Mesendoderm (in vitro differentiated cells): Measurements from ENCODE around the gene CSNK2A1.

Source experiments
- DNase-seq: peaks from one replicate; pipeline ENCODE4 v3.0.0; 2013
- H2AK5ac ChIP-seq: 2 replicates; pipeline ENCODE4 v1.6.1; 2013; ENCODE audit warnings: low read length, inconsistent platforms
- H2BK120ac ChIP-seq: 2 replicates; pipeline ENCODE4 v1.6.1; 2013; ENCODE audit warnings: low read depth, mild to moderate bottlenecking, low read length, moderate library complexity, mixed read lengths
- H2BK15ac ChIP-seq: replicated peaks from 2 replicates; pipeline ENCODE4 v1.6.1; 2013; ENCODE audit warnings: low read depth, mild to moderate bottlenecking, moderate library complexity
- H2BK5ac ChIP-seq: 2 replicates; pipeline ENCODE4 v1.6.1; 2013; ENCODE audit warnings: low read length, inconsistent platforms
- H3K18ac ChIP-seq: 2 replicates; pipeline ENCODE4 v1.6.1; 2013; ENCODE audit warnings: mild to moderate bottlenecking, low read length, mixed read lengths
- H3K23ac ChIP-seq: one replicate; pipeline ENCODE4 v1.6.1; 2013; ENCODE audit warnings: low read length
- H3K27ac ChIP-seq: 2 replicates; pipeline ENCODE4 v1.5.1; 2013; ENCODE audit warnings: low read depth, mild to moderate bottlenecking, inconsistent platforms, low read length, moderate library complexity
- H3K27me3 ChIP-seq: 2 replicates; pipeline ENCODE4 v1.6.1; 2013; ENCODE audit warnings: low read length, control low read depth, mild to moderate bottlenecking, inconsistent platforms; ENCODE audit not compliant: insufficient read depth, poor library complexity
- H3K36me3 ChIP-seq: 2 replicates; pipeline ENCODE4 v1.6.1; 2013; ENCODE audit warnings: low read length, inconsistent platforms; ENCODE audit not compliant: control insufficient read depth, insufficient read depth
- H3K4ac ChIP-seq: one replicate; pipeline ENCODE4 v1.6.1; 2013; ENCODE audit warnings: low read depth, mild to moderate bottlenecking, low read length, moderate library complexity
- H3K4me1 ChIP-seq: 2 replicates; pipeline ENCODE4 v1.6.1; 2013; ENCODE audit warnings: low read depth, low read length, inconsistent platforms; ENCODE audit not compliant: control insufficient read depth
- H3K4me2 ChIP-seq: 2 replicates; pipeline ENCODE4 v1.6.1; 2013; ENCODE audit warnings: low read length
- H3K4me3 ChIP-seq: 2 replicates; pipeline ENCODE4 v1.5.1; 2013; ENCODE audit warnings: mild to moderate bottlenecking, low read length
- H3K56ac ChIP-seq: one replicate; pipeline ENCODE4 v1.6.1; 2013; ENCODE audit warnings: low read length
- H3K79me1 ChIP-seq: 2 replicates; pipeline ENCODE4 v1.6.1; 2013; ENCODE audit warnings: low read length, inconsistent platforms
- H3K79me2 ChIP-seq: 2 replicates; pipeline ENCODE4 v1.6.1; 2013; ENCODE audit warnings: mild to moderate bottlenecking, low read length; ENCODE audit not compliant: control insufficient read depth, insufficient read depth
- H3K9ac ChIP-seq: 2 replicates; pipeline ENCODE4 v1.6.1; 2013; ENCODE audit warnings: low read length, inconsistent platforms
- H4K5ac ChIP-seq: one replicate; pipeline ENCODE4 v1.6.1; 2013; ENCODE audit warnings: low read length
- H4K8ac ChIP-seq: one replicate; pipeline ENCODE4 v1.6.1; 2013; ENCODE audit warnings: low read depth, mild to moderate bottlenecking, control low read depth, low read length, moderate library complexity
- WGBS: extraction: QIAGEN DNeasy Blood & Tissue Kit; methylation state at CpG from one replicate; pipeline ENCODE4 v1.1.7; 2013; ENCODE audit warnings: low lambda C conversion rate, missing lambda C conversion rate; ENCODE audit not compliant: insufficient coverage; ENCODE audit errors: extremely low coverage; 5-methylcytosine and 5-hydroxymethylcytosine counted together

The CSNK2A1 gene

DNA sequence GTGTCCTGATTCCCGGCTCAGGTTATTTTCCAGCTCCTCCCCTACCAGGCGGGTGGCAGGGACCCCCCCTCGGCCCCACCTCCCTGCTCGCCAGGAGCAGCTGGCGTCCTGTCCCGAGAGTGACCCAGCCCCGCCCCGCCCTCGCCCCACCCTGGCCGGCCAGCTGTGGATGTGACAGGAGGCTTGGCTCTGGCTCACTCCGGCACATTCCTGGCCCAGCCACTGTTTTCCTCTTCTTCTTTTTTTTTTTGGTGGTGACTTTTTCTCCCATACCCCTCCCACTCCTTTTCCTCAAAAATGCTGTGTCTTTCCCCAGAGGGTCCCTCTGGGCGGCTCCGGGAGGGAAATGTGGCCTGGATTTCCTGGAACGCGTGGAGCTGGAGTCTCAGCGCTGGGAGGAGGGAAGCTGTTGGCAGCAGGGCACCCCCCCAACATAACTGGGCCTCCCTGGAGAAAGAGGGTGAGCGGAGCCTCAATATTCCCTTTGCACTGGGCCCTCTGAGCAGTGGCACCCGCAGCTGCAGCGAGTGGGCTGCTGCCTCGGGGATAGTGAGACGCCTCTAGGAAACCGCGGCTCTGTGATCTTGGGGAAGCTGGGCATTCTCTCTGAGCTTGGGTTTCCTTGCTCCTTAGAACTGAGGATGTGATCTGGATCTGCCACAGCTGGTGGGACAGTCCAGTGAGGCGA is 28.3 kb upstream of the CSNK2A1 start:
- Histone ChIP-seq H3K4ac (no peak overlapping the region), H3K27ac (no peak overlapping the region), H3K4me3 (no peak overlapping the region), H3K36me3 (no peaks in the 10 kb centered on the region), H3K4me2 (no peak overlapping the region), H3K56ac (peak overlapping the region; percentile 34), H4K5ac (no peak overlapping the region), H3K79me1 (no peaks in the 10 kb centered on the region), H3K18ac (peak overlapping the region; percentile 46), H2AK5ac (no peak overlapping the region), H2BK120ac (no peak overlapping the region), H2BK15ac (no peak overlapping the region), H4K8ac (no peak overlapping the region), H3K79me2 (no peaks in the 10 kb centered on the region), H2BK5ac (no peak overlapping the region), H3K4me1 (peaks cover 9% of the 10 kb centered on the region), H3K27me3 (no peaks in the 10 kb centered on the region), H3K23ac (no peak overlapping the region), H3K9ac (no peak overlapping the region)
- DNase-seq, result peak; percentile 85
- no CpG with 5 or more reads among the region's 24 CpGs for WGBS

DNA sequence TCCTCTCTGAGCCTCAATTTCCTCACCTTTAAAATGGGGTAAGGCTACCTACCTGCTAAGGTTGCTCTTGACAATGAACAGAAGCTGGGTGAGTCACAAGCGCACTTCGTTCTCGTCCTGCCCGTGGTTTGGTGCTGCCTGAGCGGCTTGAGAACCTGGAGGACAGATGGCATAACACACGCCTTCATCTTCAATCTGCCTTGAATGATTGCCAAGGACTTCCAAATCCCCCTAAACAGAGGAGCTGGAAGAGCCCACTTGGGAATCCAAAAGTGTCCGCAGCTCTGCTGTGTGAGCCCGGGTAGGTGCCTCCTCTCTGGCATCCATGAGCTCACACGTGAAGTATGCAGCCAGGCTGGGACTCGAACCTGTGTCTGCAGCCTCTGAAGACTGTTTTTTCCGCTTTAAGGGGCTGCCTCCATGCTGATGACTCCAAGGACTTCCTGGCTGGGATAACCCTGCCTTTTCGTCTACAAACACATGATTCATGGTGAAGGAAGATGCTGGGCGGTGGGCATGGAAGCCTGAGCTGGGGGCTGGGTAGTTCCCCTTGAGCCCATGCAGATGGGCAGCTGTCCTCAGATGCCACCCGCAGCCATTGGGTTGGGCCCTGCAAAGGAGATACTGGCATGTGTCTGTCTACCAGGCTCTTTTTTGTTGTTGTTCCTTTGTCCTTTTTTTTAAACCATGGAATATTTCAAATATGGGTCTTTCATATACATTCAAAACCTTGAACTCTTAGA is 25.3 kb upstream of the CSNK2A1 start:
- no CpG with 5 or more reads among the region's 14 CpGs for WGBS
- no peak overlapping the region for H3K27ac ChIP-seq
- no peaks in the 10 kb centered on the region for H3K36me3 ChIP-seq
- no peak overlapping the region for H3K4me2 ChIP-seq
- H3K9ac ChIP-seq, result no peak overlapping the region
- no peaks in the 10 kb centered on the region for H3K27me3 ChIP-seq
- no peaks in the 10 kb centered on the region for H3K79me1 ChIP-seq
- no peak overlapping the region for H3K18ac ChIP-seq
- H4K5ac ChIP-seq, result no peak overlapping the region
- H3K4ac ChIP-seq, result no peak overlapping the region
- H3K4me3 ChIP-seq, result no peak overlapping the region
- no peak overlapping the region for H3K56ac ChIP-seq
- peaks cover under 1% of the 10 kb centered on the region for H3K4me1 ChIP-seq
- no peak overlapping the region for H2BK15ac ChIP-seq
- H3K23ac ChIP-seq, result no peak overlapping the region
- no peak overlapping the region for H2AK5ac ChIP-seq
- peak; percentile 71 for DNase-seq
- no peaks in the 10 kb centered on the region for H3K79me2 ChIP-seq
- H4K8ac ChIP-seq, result no peak overlapping the region
- no peak overlapping the region for H2BK120ac ChIP-seq
- no peak overlapping the region for H2BK5ac ChIP-seq

- Histone ChIP-seq H3K56ac (no peak overlapping the region), H3K27me3 (no peaks in the 10 kb centered on the region), H3K36me3 (no peaks in the 10 kb centered on the region), H4K8ac (no peak overlapping the region), H4K5ac (no peak overlapping the region), H3K4me2 (no peak overlapping the region), H2BK120ac (no peak overlapping the region), H3K9ac (no peak overlapping the region), H3K4ac (no peak overlapping the region), H2AK5ac (no peak overlapping the region), H2BK15ac (no peak overlapping the region), H3K23ac (no peak overlapping the region), H3K79me1 (no peaks in the 10 kb centered on the region), H3K79me2 (no peaks in the 10 kb centered on the region), H2BK5ac (no peak overlapping the region), H3K4me3 (no peak overlapping the region), H3K4me1 (no peaks in the 10 kb centered on the region), H3K27ac (no peak overlapping the region), H3K18ac (no peak overlapping the region)
- no peak for DNase-seq
- no CpG with 5 or more reads among the region's 20 CpGs for WGBS
Measured at GRCh38 chr20:568097-568652, 24.6 kb upstream of the CSNK2A1 start.

GRCh38 chr20:564192-564591 is 20.6 kb upstream of the CSNK2A1 start:
- Histone ChIP-seq H3K27ac (no peak overlapping the region), H4K5ac (no peak overlapping the region), H2BK120ac (no peak overlapping the region), H2AK5ac (no peak overlapping the region), H3K36me3 (no peaks in the 10 kb centered on the region), H3K4me2 (no peak overlapping the region), H2BK15ac (no peak overlapping the region), H3K9ac (no peak overlapping the region), H3K23ac (no peak overlapping the region), H3K4ac (no peak overlapping the region), H4K8ac (no peak overlapping the region), H3K4me3 (no peak overlapping the region), H3K27me3 (no peaks in the 10 kb centered on the region), H3K56ac (no peak overlapping the region), H3K79me2 (no peaks in the 10 kb centered on the region), H2BK5ac (no peak overlapping the region), H3K18ac (no peak overlapping the region), H3K4me1 (no peaks in the 10 kb centered on the region), H3K79me1 (no peaks in the 10 kb centered on the region)
- no CpG with 5 or more reads among the region's 3 CpGs for WGBS
- no peak for DNase-seq

DNA sequence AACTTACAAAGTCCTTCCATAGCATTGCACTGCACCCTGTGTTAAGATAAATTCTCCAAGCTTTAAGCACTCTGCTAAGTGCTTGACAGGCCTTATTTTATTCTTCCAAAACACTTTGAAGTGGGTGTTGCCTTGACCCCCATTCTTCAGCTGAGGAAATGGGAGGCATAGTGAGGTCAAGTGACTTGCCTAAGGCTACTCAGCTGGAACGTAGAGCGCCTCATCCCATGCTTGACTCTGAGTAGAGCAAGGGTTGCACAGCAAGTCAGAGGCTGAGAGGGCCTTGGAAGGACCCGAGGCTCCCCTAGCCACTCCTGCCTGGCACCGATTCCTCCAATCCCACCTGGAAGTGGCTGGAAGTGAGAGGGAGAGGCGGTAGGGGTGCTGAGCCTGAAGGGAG is 19.6 kb upstream of the CSNK2A1 start:
- Histone ChIP-seq H2AK5ac (no peak overlapping the region), H2BK120ac (no peak overlapping the region), H3K79me1 (no peaks in the 10 kb centered on the region), H4K5ac (no peak overlapping the region), H4K8ac (no peak overlapping the region), H3K4ac (no peak overlapping the region), H3K4me3 (no peak overlapping the region), H3K27me3 (no peaks in the 10 kb centered on the region), H3K36me3 (no peaks in the 10 kb centered on the region), H3K79me2 (no peaks in the 10 kb centered on the region), H3K23ac (no peak overlapping the region), H2BK5ac (no peak overlapping the region), H2BK15ac (no peak overlapping the region), H3K56ac (no peak overlapping the region), H3K4me1 (no peaks in the 10 kb centered on the region), H3K27ac (no peak overlapping the region), H3K9ac (no peak overlapping the region), H3K18ac (no peak overlapping the region), H3K4me2 (no peak overlapping the region)
- no peak for DNase-seq
- WGBS, result no CpG with 5 or more reads among the region's 5 CpGs
